ENCODE data around the gene LGR5. TPM values are rescaled to one million over a fixed set of nuclear protein-coding genes. Genes with fewer than 3 reads are reported as not detected.
"Not testable (repeated sequence)": the region's sequence is repeated elsewhere in the genome, so short reads cannot be mapped to it uniquely, and the experiment has no call there.

The LGR5 gene
- total and polyA plus RNA-seq, 2 of the 4 experiments (the other 2 are of a cell fraction) = not detected

- H3K4me1 ChIP-seq (ENCODE audit: control insufficient read depth, insufficient read depth, low read length); POLR2A ChIA-PET (ENCODE audit: unreplicated experiment); DNase-seq; H2BK5ac ChIP-seq (ENCODE audit: low read depth, low read length, poor library complexity, severe bottlenecking); ATAC-seq (ENCODE audit: low read depth); H4K8ac ChIP-seq (ENCODE audit: low read depth in 2 of 2, low read length in 2 of 2); in situ Hi-C loops (cut with MboI; ENCODE audit: low sequenced_read_pairs); CTCF ChIA-PET; H3K27ac ChIP-seq (ENCODE audit: insufficient read depth, low read length); H2BK120ac ChIP-seq (ENCODE audit: low read depth, low read length); H3K9ac ChIP-seq (ENCODE audit: low read depth, low read length); H2BK20ac ChIP-seq (ENCODE audit: low read depth, low read length); H3K23ac ChIP-seq (ENCODE audit: low read depth, low read length); H4K91ac ChIP-seq (ENCODE audit: insufficient read depth, low read depth, low read length); H2BK15ac ChIP-seq (ENCODE audit: low read depth, low read length); H3K4ac ChIP-seq (ENCODE audit: low read depth, low read length); H2AK9ac ChIP-seq (replicated peaks; ENCODE audit: low read depth, low read length, poor library complexity); H3K79me1 ChIP-seq (ENCODE audit: low read depth in 1 of 2, low read length in 2 of 2); dilution Hi-C loops (cut with HindIII; ENCODE audit: low sequenced_read_pairs, unreplicated experiment); H3K18ac ChIP-seq (ENCODE audit: low read depth, low read length); H3K14ac ChIP-seq (replicated peaks; ENCODE audit: low read depth, low read length); H3K27me3 ChIP-seq (ENCODE audit: control insufficient read depth, insufficient read depth, low read length); H3K36me3 ChIP-seq (ENCODE audit: control insufficient read depth, insufficient read depth, low read length); H3K9me3 ChIP-seq (ENCODE audit: control insufficient read depth, insufficient read depth, low read length); H3K4me3 ChIP-seq (ENCODE audit: insufficient read depth, low read depth, low read length); H3K9me1 ChIP-seq (ENCODE audit: insufficient read depth, low read length); H4K20me1 ChIP-seq (ENCODE audit: insufficient read depth, low read length); H3K4me2 ChIP-seq (ENCODE audit: low read depth, low read length); H4K5ac ChIP-seq (ENCODE audit: low read depth, low read length); BruUV-seq (replicated peaks); H3K56ac ChIP-seq (ENCODE audit: extremely low read depth, insufficient read depth, low read length); H2AFZ ChIP-seq (replicated peaks; ENCODE audit: low read length, poor library complexity): not testable (repeated sequence)
- WGBS, 2 experiments (ENCODE audit: extremely low coverage in 2 of 2, insufficient read length in 1 of 2) = no CpG with 5 or more reads among the region's 1 CpG
- 0 out of 2 replicates have a peak overlapping the region, but pooled peaks have one; percentile 13 for H2AK5ac ChIP-seq (ENCODE audit: low read depth, low read length)
- intact Hi-C loops (cut with micrococcal nuclease) = loop anchor here (10.0 kb wide), 1 partner anchor 189 kb away; no protein-coding TSS in a partner anchor
Measured at GRCh38 chr12:71555789-71556188, 116.2 kb downstream of the LGR5 start.

Data from IMR-90 (cell line).